C4-2B (cell line): ENCODE results near the gene CPA5.

ENCODE experiments used
- CTCF ChIP-seq: fragments of 450-650 bp; conservative IDR thresholded peaks from 2 replicates; pipeline ENCODE4 v1.5.1; 2017; ENCODE audit warnings: mild to moderate bottlenecking
- ZFX ChIP-seq: fragments of 450-650 bp; IDR thresholded peaks from 2 replicates; pipeline ENCODE4 v1.6.1; 2017

- no peak for TF ChIP-seq CTCF
- TF ChIP-seq ZFX: no peak
Measured at GRCh38 chr7:130383187-130383980, 38.8 kb downstream of the CPA5 start.
